Rectal smooth muscle tissue (tissue), 1 donor: ENCODE data around the gene PRKD1.

Experiments used
- H3K27ac ChIP-seq: one replicate; pipeline ENCODE4 v1.7.0; 2013; ENCODE audit warnings: low read depth, low read length, inconsistent platforms
- H3K27me3 ChIP-seq: one replicate; pipeline ENCODE4 v1.7.0; 2013; ENCODE audit warnings: low read length; ENCODE audit not compliant: control insufficient read depth, insufficient read depth
- H3K36me3 ChIP-seq: one replicate; pipeline ENCODE4 v1.7.0; 2013; ENCODE audit warnings: low read length; ENCODE audit not compliant: control insufficient read depth, insufficient read depth
- H3K4me1 ChIP-seq: one replicate; pipeline ENCODE4 v1.7.0; 2013; ENCODE audit warnings: low read length; ENCODE audit not compliant: control insufficient read depth, insufficient read depth
- H3K4me3 ChIP-seq: one replicate; pipeline ENCODE4 v1.7.0; 2013; ENCODE audit warnings: low read length
- H3K9ac ChIP-seq: one replicate; pipeline ENCODE4 v1.7.0; 2013; ENCODE audit warnings: low read length

The PRKD1 gene

GRCh38 chr14:29925736-29926135 lies 1.9 kb downstream of the PRKD1 start:
- no peak overlapping the region for H3K9ac ChIP-seq

DNA sequence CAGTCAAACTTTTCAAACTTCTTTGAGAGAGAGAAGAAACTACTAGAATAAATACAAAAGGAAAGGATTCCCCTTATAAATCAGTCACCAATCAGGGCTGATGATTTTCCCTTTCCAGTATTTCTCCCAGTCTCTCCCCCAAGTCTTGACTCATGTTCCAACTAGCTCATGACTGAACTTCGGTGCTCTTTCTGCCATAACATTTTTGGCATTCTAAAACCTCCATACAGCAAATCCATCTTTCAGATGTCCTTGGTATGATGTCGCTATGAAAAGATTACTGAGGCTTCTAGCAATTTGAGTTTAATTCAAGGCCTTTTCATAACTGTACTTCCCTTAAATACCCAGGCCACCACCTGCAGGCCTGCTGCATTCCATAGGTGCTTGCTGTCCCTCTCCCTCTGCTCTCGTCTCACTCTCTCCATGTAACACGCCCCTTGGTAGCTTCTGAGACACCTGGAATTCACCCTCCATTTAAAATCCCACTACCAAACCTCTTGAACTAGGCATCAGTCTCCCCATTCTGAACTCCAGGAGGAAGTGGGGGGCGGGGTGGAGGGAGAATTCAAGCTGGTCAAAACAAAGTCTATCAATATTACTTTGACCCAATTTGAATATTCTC lies 2.4 kb downstream of the PRKD1 start:
- Histone ChIP-seq H3K27ac (no peak overlapping the region), H3K9ac (no peak overlapping the region), H3K4me3 (no peak overlapping the region), H3K27me3 (no peaks in the 10 kb centered on the region), H3K36me3 (no peaks in the 10 kb centered on the region), H3K4me1 (peaks cover 3% of the 10 kb centered on the region)

More at GRCh38 chr14:29925736-29926135, 1.9 kb downstream of the PRKD1 start:
- Histone ChIP-seq H3K27ac (no peak overlapping the region), H3K4me1 (peaks cover 3% of the 10 kb centered on the region), H3K4me3 (no peak overlapping the region), H3K36me3 (no peaks in the 10 kb centered on the region), H3K27me3 (no peaks in the 10 kb centered on the region)

DNA sequence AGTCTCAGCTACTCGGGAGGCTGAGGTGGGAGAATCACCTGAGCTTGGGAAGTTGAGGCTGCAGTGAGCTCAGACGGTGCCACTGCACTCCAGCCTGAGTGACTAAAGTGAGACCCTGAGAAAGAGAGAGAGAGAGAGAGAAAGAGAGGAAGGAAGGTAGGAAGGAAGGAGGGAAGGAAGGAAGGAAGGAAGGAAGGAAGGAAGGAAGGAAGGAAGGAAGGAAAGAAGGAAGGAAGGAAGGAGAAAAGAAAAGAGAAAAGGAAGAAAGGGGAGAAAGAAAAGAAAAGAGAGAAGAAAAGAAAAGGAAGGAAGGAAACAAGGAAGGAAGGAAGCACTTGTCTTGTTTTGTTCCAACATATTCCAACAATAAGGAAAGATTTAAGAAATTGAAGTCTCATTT lies 7.8 kb downstream of the PRKD1 start:
- Histone ChIP-seq H3K4me3 (no peak overlapping the region), H3K9ac (no peak overlapping the region), H3K4me1 (no peaks in the 10 kb centered on the region), H3K27me3 (no peaks in the 10 kb centered on the region), H3K36me3 (no peaks in the 10 kb centered on the region), H3K27ac (no peak overlapping the region)

- Histone ChIP-seq H3K27ac (no peak overlapping the region), H3K9ac (no peak overlapping the region), H3K4me1 (no peaks in the 10 kb centered on the region), H3K27me3 (no peaks in the 10 kb centered on the region), H3K4me3 (no peak overlapping the region), H3K36me3 (no peaks in the 10 kb centered on the region)
These were observed 8.7 kb downstream of the PRKD1 start for GRCh38 chr14:29918981-29919380.

DNA sequence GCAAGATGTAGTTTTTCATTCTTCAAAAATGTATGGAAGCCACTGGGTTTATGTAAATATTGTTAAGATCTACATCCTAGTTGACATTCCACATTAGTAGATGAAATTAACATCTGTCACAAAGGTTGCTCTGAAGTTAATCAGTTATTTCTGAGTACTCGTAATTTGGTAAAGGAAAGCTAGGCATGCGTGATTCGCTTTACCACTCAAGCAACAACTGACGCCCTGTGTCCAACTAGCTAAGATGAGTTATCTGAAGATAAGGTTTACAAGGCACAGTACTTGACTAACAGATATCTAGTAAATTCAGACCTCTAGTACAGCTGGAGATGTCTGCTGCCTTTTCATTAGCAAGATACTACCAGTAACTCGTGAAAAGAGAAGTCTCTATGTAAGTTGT lies 14.1 kb downstream of the PRKD1 start:
- no peak overlapping the region for H3K9ac ChIP-seq
- no peak overlapping the region for H3K4me3 ChIP-seq
- H3K36me3 ChIP-seq: no peaks in the 10 kb centered on the region
- no peaks in the 10 kb centered on the region for H3K4me1 ChIP-seq
- no peaks in the 10 kb centered on the region for H3K27me3 ChIP-seq
- no peak overlapping the region for H3K27ac ChIP-seq

DNA sequence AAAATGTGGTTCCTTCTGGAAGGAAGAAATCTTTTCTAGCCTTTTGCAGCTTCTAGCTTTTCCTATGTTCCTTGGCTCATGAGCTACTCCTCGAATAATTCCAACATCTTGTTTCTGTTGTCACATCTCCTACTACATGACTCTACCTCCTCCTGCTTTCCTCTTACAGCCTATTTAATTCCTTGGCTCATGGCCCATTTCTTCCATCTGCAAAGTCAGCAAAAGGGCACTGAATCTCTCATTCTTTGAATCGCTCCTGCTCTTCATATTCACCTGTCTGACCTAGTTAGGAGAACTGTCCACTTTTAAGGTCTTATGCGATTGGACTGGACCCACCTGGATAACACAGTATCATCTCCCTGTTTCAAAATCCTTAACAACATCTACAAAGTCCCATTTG lies 15.8 kb downstream of the PRKD1 start:
- H3K9ac ChIP-seq: no peak overlapping the region
- H3K4me3 ChIP-seq: no peak overlapping the region
- no peak overlapping the region for H3K27ac ChIP-seq
- no peaks in the 10 kb centered on the region for H3K4me1 ChIP-seq
- H3K36me3 ChIP-seq: no peaks in the 10 kb centered on the region
- no peaks in the 10 kb centered on the region for H3K27me3 ChIP-seq

GRCh38 chr14:29908652-29909577 lies 18.7 kb downstream of the PRKD1 start:
- no peak overlapping the region for H3K4me3 ChIP-seq
- H3K4me1 ChIP-seq: no peaks in the 10 kb centered on the region
- H3K9ac ChIP-seq: no peak overlapping the region
- no peak overlapping the region for H3K27ac ChIP-seq
- H3K27me3 ChIP-seq: no peaks in the 10 kb centered on the region
- no peaks in the 10 kb centered on the region for H3K36me3 ChIP-seq

DNA sequence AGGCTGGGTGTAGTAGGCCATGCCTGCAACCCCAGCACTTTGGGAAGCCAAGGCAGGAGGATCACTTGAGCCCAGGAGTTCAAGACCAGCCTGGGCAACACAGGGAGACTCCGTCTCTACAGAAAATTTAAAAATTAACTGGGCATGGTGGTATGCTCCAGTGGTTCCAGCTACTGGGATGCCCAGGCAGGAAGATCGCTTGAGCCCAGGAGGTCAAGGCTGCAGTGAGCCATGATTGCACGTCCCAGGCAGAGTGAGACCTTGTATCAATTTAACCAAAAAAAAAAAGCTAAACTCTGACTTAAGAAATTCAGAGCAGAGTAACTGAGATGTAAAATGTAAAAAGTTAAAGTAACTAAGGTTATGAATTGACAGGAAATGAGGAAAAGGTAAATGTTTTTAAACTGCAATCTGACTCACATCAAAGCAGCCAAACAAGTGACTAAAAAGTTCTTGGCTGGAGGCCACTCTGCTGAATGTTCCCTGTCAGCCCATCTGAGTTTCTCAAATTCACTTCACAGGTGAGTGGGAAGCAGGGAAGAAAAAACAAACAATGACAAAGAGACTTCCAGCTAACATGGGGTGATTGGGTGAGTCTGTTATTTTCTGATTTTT lies 21.3 kb downstream of the PRKD1 start:
- H3K36me3 ChIP-seq: no peaks in the 10 kb centered on the region
- H3K4me1 ChIP-seq: no peaks in the 10 kb centered on the region
- H3K27ac ChIP-seq: no peak overlapping the region
- H3K4me3 ChIP-seq: no peak overlapping the region
- H3K9ac ChIP-seq: no peak overlapping the region
- H3K27me3 ChIP-seq: no peaks in the 10 kb centered on the region

DNA sequence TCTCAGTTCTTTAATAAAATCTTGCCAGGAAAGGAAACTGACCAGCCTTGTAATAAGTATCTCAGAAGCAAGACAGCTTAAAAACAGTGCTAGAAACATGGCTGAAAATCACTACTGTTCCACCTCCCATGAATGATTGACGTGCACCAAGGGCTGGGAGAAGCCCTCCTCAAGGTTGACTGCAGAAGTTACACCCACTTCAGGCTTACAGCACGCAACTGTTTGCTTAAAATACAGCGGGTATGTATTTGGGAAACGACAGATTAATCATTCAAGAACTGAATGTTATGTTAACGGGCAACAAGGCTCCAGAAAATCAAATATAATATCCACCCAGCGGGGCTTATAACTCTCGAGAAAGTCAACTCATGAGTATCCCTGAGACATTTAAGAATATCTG lies 22.1 kb downstream of the PRKD1 start:
- H3K36me3 ChIP-seq: no peaks in the 10 kb centered on the region
- H3K27me3 ChIP-seq: no peaks in the 10 kb centered on the region
- no peak overlapping the region for H3K27ac ChIP-seq
- H3K4me1 ChIP-seq: no peaks in the 10 kb centered on the region
- H3K9ac ChIP-seq: no peak overlapping the region
- H3K4me3 ChIP-seq: no peak overlapping the region

- H3K9ac ChIP-seq: no peak overlapping the region
- H3K27me3 ChIP-seq: no peaks in the 10 kb centered on the region
- no peak overlapping the region for H3K4me3 ChIP-seq
- no peak overlapping the region for H3K27ac ChIP-seq
- no peaks in the 10 kb centered on the region for H3K4me1 ChIP-seq
- no peaks in the 10 kb centered on the region for H3K36me3 ChIP-seq
These were observed 26.9 kb downstream of the PRKD1 start for GRCh38 chr14:29900609-29901350.

- Histone ChIP-seq H3K36me3 (no peaks in the 10 kb centered on the region), H3K4me1 (no peaks in the 10 kb centered on the region), H3K27me3 (no peaks in the 10 kb centered on the region), H3K27ac (no peak overlapping the region), H3K9ac (no peak overlapping the region), H3K4me3 (no peak overlapping the region)
These were observed 29.2 kb downstream of the PRKD1 start for GRCh38 chr14:29898470-29898869.

GRCh38 chr14:29897181-29897580 lies 30.5 kb downstream of the PRKD1 start:
- Histone ChIP-seq H3K36me3 (no peaks in the 10 kb centered on the region), H3K9ac (no peak overlapping the region), H3K4me1 (no peaks in the 10 kb centered on the region), H3K4me3 (no peak overlapping the region), H3K27me3 (no peaks in the 10 kb centered on the region), H3K27ac (no peak overlapping the region)
